T-helper 1 cell treated with Interleukin-12 subunit alpha and Interleukin-12 subunit beta and Interleukin-4 antibody, amounts not matched to agents 30 μg/mL and 1 μg/mL, for 36 hours (primary cell): ENCODE results near the gene RAD23A.
"Not testable (repeated sequence)": the region's sequence is repeated elsewhere in the genome, so short reads cannot be mapped to it uniquely, and the experiment has no call there.

Experiments
- H3K27ac Mint-ChIP-seq: one replicate; pipeline ENCODE4 v1.8.0; 2021; ENCODE audit warnings: mild to moderate bottlenecking, mixed read lengths
- H3K27me3 Mint-ChIP-seq: one replicate; pipeline ENCODE4 v1.8.0; 2021; ENCODE audit warnings: low read depth, mixed read lengths
- H3K36me3 Mint-ChIP-seq: one replicate; pipeline ENCODE4 v1.8.0; 2021; ENCODE audit warnings: low read depth, mixed read lengths
- H3K4me1 Mint-ChIP-seq: one replicate; pipeline ENCODE4 v1.8.0; 2021; ENCODE audit warnings: low read depth, mixed read lengths
- H3K4me3 Mint-ChIP-seq: one replicate; pipeline ENCODE4 v1.8.0; 2021; ENCODE audit warnings: mild to moderate bottlenecking, moderate library complexity, mixed read lengths
- H3K9me3 Mint-ChIP-seq: one replicate; pipeline ENCODE4 v1.8.0; 2021; ENCODE audit warnings: mixed read lengths

RAD23A gene

DNA sequence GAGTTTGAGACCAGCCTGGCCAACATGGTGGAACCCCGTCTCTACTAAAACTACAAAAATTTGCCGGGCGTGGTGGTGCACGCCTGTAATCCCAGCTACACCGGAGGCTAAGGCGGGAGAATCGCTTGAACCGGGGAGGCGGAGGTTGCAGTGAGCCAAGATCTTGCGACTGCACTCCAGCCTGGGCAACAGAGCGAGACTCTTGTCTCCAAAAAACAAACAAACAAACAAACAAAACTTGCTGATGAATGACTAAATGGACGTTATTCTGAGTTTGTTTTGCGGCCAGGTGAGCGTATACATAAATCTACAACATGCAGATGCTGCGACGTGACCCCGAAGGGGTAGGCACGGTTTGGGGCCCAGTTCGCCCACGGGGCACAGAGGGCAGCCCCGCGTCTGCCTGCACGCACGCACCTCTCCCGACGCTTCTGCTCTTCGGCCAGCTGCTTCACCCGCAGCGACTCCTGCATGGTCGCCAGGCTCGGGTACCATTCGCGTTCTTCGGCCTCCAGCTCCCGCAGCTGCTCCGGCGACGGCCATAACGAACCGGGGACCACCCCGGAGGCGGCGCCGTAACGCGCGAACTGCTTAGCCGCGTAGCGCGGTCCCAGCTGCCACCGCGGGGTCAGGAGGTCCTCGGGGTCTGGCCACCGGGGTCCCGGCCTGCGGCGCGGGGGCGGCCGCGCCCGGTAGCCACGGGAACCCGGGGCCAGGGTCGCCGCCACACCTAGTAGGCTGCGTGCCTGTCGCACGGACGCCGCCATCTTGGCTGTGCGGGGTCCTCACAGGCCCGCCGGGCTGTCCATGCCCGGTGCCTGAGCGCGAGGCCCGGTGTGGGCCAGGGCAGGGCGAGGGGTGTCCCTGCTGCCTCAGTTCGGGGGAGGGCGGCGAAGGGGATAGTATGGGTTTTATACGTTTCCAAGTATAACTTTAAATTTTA is 11.1 kb downstream of the RAD23A start, which contains the start of gene GADD45GIP1:
TSS of gene GADD45GIP1 (minus strand) at position 778 of the 943 bp plus-strand sequence. CDS start at position 767, 11 bp downstream.
- peaks cover 21% of the 10 kb centered on the region for H3K36me3 Mint-ChIP-seq
- H3K4me1 Mint-ChIP-seq: peaks cover 22% of the 10 kb centered on the region
- H3K9me3 Mint-ChIP-seq: no peaks in the 10 kb centered on the region
- peak within 1 kb of the TSS; percentile 91 for H3K27ac Mint-ChIP-seq
- peak within 1 kb of the TSS; percentile 89 for H3K4me3 Mint-ChIP-seq
- H3K27me3 Mint-ChIP-seq: no peaks in the 10 kb centered on the region

DNA sequence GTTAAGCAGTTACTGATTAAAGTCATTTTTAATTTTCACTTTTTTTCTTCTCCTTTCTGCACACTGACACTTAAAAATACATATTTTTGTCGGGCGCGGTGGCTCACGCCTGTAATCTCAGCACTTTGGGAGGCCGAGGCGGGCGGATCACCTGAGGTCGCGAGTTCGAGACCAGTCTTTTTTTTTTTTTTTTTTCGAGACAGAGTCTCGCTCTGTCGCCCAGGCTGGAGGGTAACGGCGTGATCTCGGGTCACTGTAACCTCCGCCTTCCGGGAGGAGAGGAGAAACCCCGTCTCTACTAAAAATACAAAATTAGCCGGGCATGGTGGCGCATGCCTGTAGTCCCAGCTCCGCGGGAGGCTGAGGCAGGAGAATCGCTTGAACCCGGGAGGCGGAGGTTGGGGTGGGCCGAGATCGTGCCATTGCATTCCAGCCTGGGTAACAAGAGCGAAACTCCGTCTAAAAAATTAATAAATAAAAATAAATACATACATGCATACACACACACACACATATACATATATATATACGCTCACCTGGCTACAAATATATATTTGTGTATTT is 11.8 kb downstream of the RAD23A start:
- H3K27ac Mint-ChIP-seq: peak overlapping the region; percentile 91
- peaks cover 19% of the 10 kb centered on the region for H3K36me3 Mint-ChIP-seq
- peak overlapping the region; percentile 89 for H3K4me3 Mint-ChIP-seq
- not testable (repeated sequence) for H3K9me3 Mint-ChIP-seq, H3K27me3 Mint-ChIP-seq
- H3K4me1 Mint-ChIP-seq: peaks cover 22% of the 10 kb centered on the region

DNA sequence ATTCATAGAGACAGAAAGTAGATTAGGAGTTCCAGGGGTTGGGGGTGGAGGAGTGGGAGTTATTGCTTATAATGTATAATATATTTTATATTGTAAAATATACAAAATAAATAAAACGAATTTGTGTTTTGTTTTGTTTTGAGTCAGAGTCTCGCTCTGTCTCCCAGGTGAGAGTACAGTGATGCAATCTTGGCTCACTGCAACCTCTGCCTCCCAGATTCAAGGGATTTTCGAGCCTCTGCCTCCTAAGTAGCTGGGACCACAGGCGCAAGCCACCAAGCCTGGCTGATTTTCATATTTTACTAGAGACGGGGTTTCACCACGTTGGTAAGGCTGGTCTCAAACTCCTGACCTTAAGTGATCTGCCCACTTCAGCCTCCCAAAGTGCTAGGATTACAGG is 13.8 kb downstream of the RAD23A start:
- Mint-ChIP-seq H3K27ac (no peak overlapping the region), H3K9me3 (no peaks in the 10 kb centered on the region), H3K4me1 (peaks cover 18% of the 10 kb centered on the region), H3K4me3 (no peak overlapping the region), H3K27me3 (peaks cover 4% of the 10 kb centered on the region), H3K36me3 (peaks cover 5% of the 10 kb centered on the region)

GRCh38 chr19:12965017-12965811 is 19.6 kb downstream of the RAD23A start:
- Mint-ChIP-seq H3K27ac (peak overlapping the region; percentile 84), H3K9me3 (no peaks in the 10 kb centered on the region)

GRCh38 chr19:12965812-12966135 is 20.1 kb downstream of the RAD23A start:
- no peaks in the 10 kb centered on the region for H3K36me3 Mint-ChIP-seq
- peaks cover 10% of the 10 kb centered on the region for H3K27me3 Mint-ChIP-seq
- no peaks in the 10 kb centered on the region for H3K9me3 Mint-ChIP-seq
- H3K4me3 Mint-ChIP-seq: no peak overlapping the region
- peak overlapping the region; percentile 26 for H3K27ac Mint-ChIP-seq
- peaks cover 4% of the 10 kb centered on the region for H3K4me1 Mint-ChIP-seq

More at GRCh38 chr19:12965017-12965811, 19.6 kb downstream of the RAD23A start:
- H3K4me3 Mint-ChIP-seq: peak overlapping the region; percentile 87
- H3K36me3 Mint-ChIP-seq: no peaks in the 10 kb centered on the region
- H3K4me1 Mint-ChIP-seq: peaks cover 4% of the 10 kb centered on the region
- H3K27me3 Mint-ChIP-seq: peaks cover 7% of the 10 kb centered on the region

- H3K4me1 Mint-ChIP-seq: peaks cover 4% of the 10 kb centered on the region
- H3K9me3 Mint-ChIP-seq: no peaks in the 10 kb centered on the region
- peaks cover 5% of the 10 kb centered on the region for H3K27me3 Mint-ChIP-seq
- no peak overlapping the region for H3K27ac Mint-ChIP-seq
- no peak overlapping the region for H3K4me3 Mint-ChIP-seq
- H3K36me3 Mint-ChIP-seq: no peaks in the 10 kb centered on the region
Observed at GRCh38 chr19:12967907-12968306, 22.2 kb downstream of the RAD23A start.

GRCh38 chr19:12969292-12969988 is 23.8 kb downstream of the RAD23A start, which contains the start of gene DAND5:
Gene DAND5, plus strand, starts transcription at chr19:12969576. Its CDS starts 85 bp downstream, at chr19:12969661.
- H3K4me3 Mint-ChIP-seq: no peak within 1 kb of the TSS
- H3K4me1 Mint-ChIP-seq: peaks cover 4% of the 10 kb centered on the region
- no peaks in the 10 kb centered on the region for H3K36me3 Mint-ChIP-seq
- no peaks in the 10 kb centered on the region for H3K9me3 Mint-ChIP-seq
- no peak within 1 kb of the TSS for H3K27ac Mint-ChIP-seq
- H3K27me3 Mint-ChIP-seq: peaks cover 5% of the 10 kb centered on the region

- no peak overlapping the region for H3K27ac Mint-ChIP-seq
- no peaks in the 10 kb centered on the region for H3K36me3 Mint-ChIP-seq
- H3K4me3 Mint-ChIP-seq: no peak overlapping the region
- H3K4me1 Mint-ChIP-seq: peaks cover under 1% of the 10 kb centered on the region
- peaks cover 5% of the 10 kb centered on the region for H3K27me3 Mint-ChIP-seq
- H3K9me3 Mint-ChIP-seq: no peaks in the 10 kb centered on the region
Observed at GRCh38 chr19:12970070-12970820, 24.6 kb downstream of the RAD23A start.

DNA sequence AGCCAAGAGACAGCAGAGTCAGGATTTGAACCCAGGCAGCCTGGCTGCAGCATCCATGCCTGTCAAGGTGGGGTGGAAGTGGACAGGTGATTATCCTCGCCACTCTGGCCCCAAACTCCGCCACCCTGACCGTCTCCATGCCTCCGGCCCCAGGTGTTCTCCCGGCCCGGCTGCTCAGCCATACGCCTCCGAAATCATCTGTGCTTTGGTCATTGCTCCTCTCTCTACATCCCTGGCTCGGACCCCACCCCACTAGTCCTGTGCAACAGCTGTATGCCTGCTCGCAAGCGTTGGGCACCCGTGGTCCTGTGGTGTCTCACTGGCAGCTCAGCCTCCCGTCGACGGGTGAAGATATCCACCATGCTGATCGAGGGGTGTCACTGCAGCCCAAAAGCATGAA is 27.6 kb downstream of the RAD23A start:
- Mint-ChIP-seq H3K27me3 (peaks cover 17% of the 10 kb centered on the region), H3K9me3 (no peaks in the 10 kb centered on the region), H3K4me3 (no peak overlapping the region), H3K36me3 (no peaks in the 10 kb centered on the region), H3K4me1 (no peaks in the 10 kb centered on the region), H3K27ac (no peak overlapping the region)

DNA sequence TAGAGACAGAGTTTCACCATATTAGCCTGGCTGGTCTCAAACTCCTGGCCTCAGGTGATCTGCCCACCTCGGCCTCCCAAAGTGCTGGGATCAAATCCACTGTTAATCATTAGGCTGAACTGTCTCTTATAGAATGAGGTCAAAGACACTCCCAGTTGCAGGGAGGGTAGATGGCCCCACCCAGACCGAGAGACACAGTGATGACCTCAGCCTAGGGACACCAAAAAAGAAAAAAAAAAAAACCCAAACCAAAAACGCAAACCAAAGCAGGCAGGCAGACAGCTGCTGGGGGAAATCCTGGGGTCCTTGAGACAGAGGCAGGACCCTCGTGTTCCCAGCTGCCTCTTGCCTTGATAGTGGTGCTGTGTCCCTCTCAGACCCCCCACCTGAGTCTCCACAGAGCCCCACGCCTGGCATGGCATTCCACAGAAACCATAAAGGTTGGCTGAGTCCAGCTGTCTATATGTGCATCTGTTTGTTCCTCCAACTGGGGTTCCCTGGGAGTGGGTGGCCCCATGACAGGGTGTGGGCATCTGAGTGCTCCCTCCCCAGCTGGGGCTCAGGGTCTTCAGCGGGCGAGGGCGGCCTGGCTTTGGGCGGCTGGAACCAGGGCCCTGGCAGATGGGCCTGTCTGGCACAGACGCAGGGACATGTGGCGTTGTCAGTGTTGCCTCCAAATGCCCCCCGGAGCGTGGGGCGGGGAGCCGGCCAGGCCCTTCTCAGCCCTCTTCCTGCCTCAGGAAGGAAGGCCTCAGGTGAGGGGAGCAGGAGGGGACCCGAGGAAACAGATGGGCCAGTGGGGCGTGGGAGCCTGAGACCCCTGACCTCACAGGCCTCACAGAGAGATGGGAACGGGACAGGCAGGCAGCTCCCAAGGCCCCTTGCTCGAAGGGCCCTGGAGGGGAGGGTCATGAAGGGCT is 28.9 kb downstream of the RAD23A start:
- no peaks in the 10 kb centered on the region for H3K9me3 Mint-ChIP-seq
- no peaks in the 10 kb centered on the region for H3K4me1 Mint-ChIP-seq
- no peak overlapping the region for H3K4me3 Mint-ChIP-seq
- no peaks in the 10 kb centered on the region for H3K36me3 Mint-ChIP-seq
- no peak overlapping the region for H3K27ac Mint-ChIP-seq
- H3K27me3 Mint-ChIP-seq: peaks cover 17% of the 10 kb centered on the region

- H3K27me3 Mint-ChIP-seq: peaks cover 13% of the 10 kb centered on the region
- H3K4me1 Mint-ChIP-seq: no peaks in the 10 kb centered on the region
- no peaks in the 10 kb centered on the region for H3K36me3 Mint-ChIP-seq
- no peaks in the 10 kb centered on the region for H3K9me3 Mint-ChIP-seq
- no peak overlapping the region for H3K27ac Mint-ChIP-seq
- no peak overlapping the region for H3K4me3 Mint-ChIP-seq
Observed at GRCh38 chr19:12975221-12975741, 29.6 kb downstream of the RAD23A start.

DNA sequence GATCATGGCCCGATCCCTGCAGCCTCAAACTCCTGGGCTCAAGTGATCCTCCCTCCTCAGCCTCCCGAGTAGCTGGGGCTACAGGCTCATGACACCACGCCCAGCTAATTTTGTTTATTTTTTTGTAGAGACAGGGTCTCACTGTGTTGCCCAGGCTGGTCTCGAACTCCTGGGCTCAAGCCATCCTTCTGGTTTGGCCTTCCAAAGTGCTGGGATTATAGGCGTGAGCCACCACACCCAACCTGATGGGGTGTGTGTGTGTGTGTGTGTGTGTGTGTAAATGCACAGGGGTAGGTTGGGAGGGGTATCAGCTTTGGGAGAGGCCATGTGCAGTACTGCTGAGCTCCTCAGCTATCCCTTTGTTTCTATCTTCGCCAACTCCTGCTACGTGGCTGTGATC is 30.4 kb downstream of the RAD23A start:
- not testable (repeated sequence) for H3K4me1 Mint-ChIP-seq, H3K36me3 Mint-ChIP-seq
- peaks cover 11% of the 10 kb centered on the region for H3K27me3 Mint-ChIP-seq

More for the DNA sequence above, 30.4 kb downstream of the RAD23A start:
- not testable (repeated sequence) for H3K4me3 Mint-ChIP-seq, H3K27ac Mint-ChIP-seq, H3K9me3 Mint-ChIP-seq
